KMS-11 (cell line): Measurements from ENCODE around the gene C12orf75.

Experiments used
- H2AFZ ChIP-seq: fragments of 200-600 bp; sonication (generic); 2 replicates; pipeline ENCODE4 v1.6.1; 2016; ENCODE audit warnings: antibody characterized with exemption, mixed run types, low read depth
- H3K27ac ChIP-seq: fragments of 200-600 bp; sonication (generic); 2 replicates; pipeline ENCODE4 v1.6.1; 2016; ENCODE audit warnings: mild to moderate bottlenecking, mixed run types
- H3K27me3 ChIP-seq: fragments of 200-600 bp; sonication (generic); 2 replicates; pipeline ENCODE4 v1.6.1; 2017; ENCODE audit warnings: mild to moderate bottlenecking, low read depth, mixed run types, moderate library complexity; ENCODE audit not compliant: insufficient read depth
- H3K36me3 ChIP-seq: fragments of 200-600 bp; sonication (generic); 2 replicates; pipeline ENCODE4 v1.6.1; 2017; ENCODE audit warnings: mild to moderate bottlenecking, mixed run types; ENCODE audit not compliant: insufficient read depth
- H3K4me1 ChIP-seq: fragments of 200-600 bp; sonication (generic); 2 replicates; pipeline ENCODE4 v1.6.1; 2016; ENCODE audit warnings: mild to moderate bottlenecking, low read depth, mixed run types; ENCODE audit not compliant: poor library complexity, severe bottlenecking
- H3K4me2 ChIP-seq: fragments of 200-600 bp; sonication (generic); 2 replicates; pipeline ENCODE4 v1.7.0; 2016; ENCODE audit warnings: mild to moderate bottlenecking, mixed run types
- H3K4me3 ChIP-seq: fragments of 200-600 bp; sonication (generic); IDR thresholded peaks from 2 replicates; pipeline ENCODE4 v1.6.1; 2017; ENCODE audit warnings: low read depth, low read length, mixed read lengths; ENCODE audit not compliant: insufficient read depth
- H3K79me2 ChIP-seq: fragments of 200-600 bp; sonication (generic); 2 replicates; pipeline ENCODE4 v1.6.1; 2016; ENCODE audit warnings: low read depth, mixed run types; ENCODE audit not compliant: insufficient read depth
- H3K9ac ChIP-seq: fragments of 200-600 bp; sonication (generic); 2 replicates; pipeline ENCODE4 v1.6.1; 2016; ENCODE audit warnings: mild to moderate bottlenecking, mixed run types
- H4K20me1 ChIP-seq: fragments of 200-600 bp; sonication (generic); 2 replicates; pipeline ENCODE4 v1.6.1; 2016; ENCODE audit warnings: mild to moderate bottlenecking, mixed run types; ENCODE audit not compliant: insufficient read depth
- TF ChIP-seq, protein P1 (sequence below): fragments of 200-600 bp; sonication (generic); conservative IDR thresholded peaks from 2 replicates; pipeline ENCODE4 v1.6.1; 2017; ENCODE audit warnings: low read depth, mild to moderate bottlenecking, antibody characterized with exemption, low read length, moderate library complexity, mixed read lengths

Gene C12orf75

DNA sequence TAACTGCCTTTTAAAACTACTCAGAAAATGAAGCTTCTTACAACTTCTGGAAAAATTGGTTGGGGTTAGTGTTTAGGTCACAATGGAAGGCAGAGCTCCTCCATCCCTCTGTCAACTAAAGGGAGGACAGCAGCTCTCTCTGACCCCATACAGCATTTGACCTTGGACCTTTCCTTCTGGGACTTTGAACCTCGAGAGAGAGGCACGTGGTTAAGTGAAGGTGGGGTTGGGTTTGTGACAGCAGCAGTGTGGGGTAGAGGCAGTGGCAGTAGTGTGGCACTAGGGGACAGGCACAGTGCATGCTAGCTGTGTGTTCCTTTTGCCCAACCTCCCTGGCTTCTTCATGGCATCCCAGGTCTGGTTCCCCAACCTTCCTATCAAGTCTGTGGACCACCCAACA is 9.4 kb upstream of the C12orf75 start:
- no peak overlapping the region for H3K27ac ChIP-seq
- no peaks in the 10 kb centered on the region for H3K4me1 ChIP-seq
- H3K27me3 ChIP-seq, result no peaks in the 10 kb centered on the region
- no peaks in the 10 kb centered on the region for H4K20me1 ChIP-seq
- TF ChIP-seq, protein P1, sequence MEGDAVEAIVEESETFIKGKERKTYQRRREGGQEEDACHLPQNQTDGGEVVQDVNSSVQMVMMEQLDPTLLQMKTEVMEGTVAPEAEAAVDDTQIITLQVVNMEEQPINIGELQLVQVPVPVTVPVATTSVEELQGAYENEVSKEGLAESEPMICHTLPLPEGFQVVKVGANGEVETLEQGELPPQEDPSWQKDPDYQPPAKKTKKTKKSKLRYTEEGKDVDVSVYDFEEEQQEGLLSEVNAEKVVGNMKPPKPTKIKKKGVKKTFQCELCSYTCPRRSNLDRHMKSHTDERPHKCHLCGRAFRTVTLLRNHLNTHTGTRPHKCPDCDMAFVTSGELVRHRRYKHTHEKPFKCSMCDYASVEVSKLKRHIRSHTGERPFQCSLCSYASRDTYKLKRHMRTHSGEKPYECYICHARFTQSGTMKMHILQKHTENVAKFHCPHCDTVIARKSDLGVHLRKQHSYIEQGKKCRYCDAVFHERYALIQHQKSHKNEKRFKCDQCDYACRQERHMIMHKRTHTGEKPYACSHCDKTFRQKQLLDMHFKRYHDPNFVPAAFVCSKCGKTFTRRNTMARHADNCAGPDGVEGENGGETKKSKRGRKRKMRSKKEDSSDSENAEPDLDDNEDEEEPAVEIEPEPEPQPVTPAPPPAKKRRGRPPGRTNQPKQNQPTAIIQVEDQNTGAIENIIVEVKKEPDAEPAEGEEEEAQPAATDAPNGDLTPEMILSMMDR, result no peak
- H3K36me3 ChIP-seq, result no peaks in the 10 kb centered on the region
- H3K9ac ChIP-seq, result no peak overlapping the region
- no peak overlapping the region for H2AFZ ChIP-seq
- H3K4me3 ChIP-seq, result no peak overlapping the region
- H3K4me2 ChIP-seq, result no peak overlapping the region
- no peaks in the 10 kb centered on the region for H3K79me2 ChIP-seq

GRCh38 chr12:105322070-105322469 is 8.4 kb upstream of the C12orf75 start:
- no peaks in the 10 kb centered on the region for H4K20me1 ChIP-seq
- no peak overlapping the region for H3K9ac ChIP-seq
- no peak overlapping the region for H3K4me3 ChIP-seq
- no peaks in the 10 kb centered on the region for H3K79me2 ChIP-seq
- H3K27ac ChIP-seq, result no peak overlapping the region
- no peak overlapping the region for H2AFZ ChIP-seq
- H3K4me2 ChIP-seq, result no peak overlapping the region
- H3K36me3 ChIP-seq, result no peaks in the 10 kb centered on the region
- no peaks in the 10 kb centered on the region for H3K4me1 ChIP-seq
- H3K27me3 ChIP-seq, result no peaks in the 10 kb centered on the region
- TF ChIP-seq, protein P1, result no peak

- Histone ChIP-seq H2AFZ (no peak overlapping the region), H3K4me3 (no peak overlapping the region), H3K4me1 (peaks cover 2% of the 10 kb centered on the region), H3K36me3 (no peaks in the 10 kb centered on the region), H3K4me2 (no peak overlapping the region), H3K27me3 (no peaks in the 10 kb centered on the region), H3K9ac (no peak overlapping the region), H4K20me1 (no peaks in the 10 kb centered on the region), H3K27ac (no peak overlapping the region), H3K79me2 (no peaks in the 10 kb centered on the region)
- TF ChIP-seq, protein P1, result no peak
These were observed 5.8 kb upstream of the C12orf75 start for GRCh38 chr12:105324704-105325103.

- no peak overlapping the region for H2AFZ ChIP-seq
These were observed 5.4 kb upstream of the C12orf75 start for GRCh38 chr12:105325117-105325516.

More at GRCh38 chr12:105325117-105325516, 5.4 kb upstream of the C12orf75 start:
- no peak overlapping the region for H3K27ac ChIP-seq
- no peaks in the 10 kb centered on the region for H3K36me3 ChIP-seq
- H3K4me2 ChIP-seq, result no peak overlapping the region
- H3K9ac ChIP-seq, result no peak overlapping the region
- peaks cover 4% of the 10 kb centered on the region for H3K4me1 ChIP-seq
- H4K20me1 ChIP-seq, result no peaks in the 10 kb centered on the region
- TF ChIP-seq, protein P1, result no peak
- H3K4me3 ChIP-seq, result no peak overlapping the region
- H3K27me3 ChIP-seq, result no peaks in the 10 kb centered on the region
- H3K79me2 ChIP-seq, result no peaks in the 10 kb centered on the region
